HG03097 (cell line): Measurements from ENCODE around the gene F10.
"Not testable (repeated sequence)": the region's sequence is repeated elsewhere in the genome, so short reads cannot be mapped to it uniquely, and the experiment has no call there.

Experiments used
- ATAC-seq: cut with Tn5 transposase; IDR thresholded peaks from one replicate; pipeline ENCODE4 v1.9.1; 2021; ENCODE audit not compliant: unreplicated experiment, low FRiP score

F10 gene

GRCh38 chr13:113150550-113151365, 28.2 kb downstream of the F10 start:
- no peak for ATAC-seq

GRCh38 chr13:113151745-113152690, 29.4 kb downstream of the F10 start:
- no peak for ATAC-seq

- no peak for ATAC-seq
Observed at GRCh38 chr13:113152691-113152983, 30.0 kb downstream of the F10 start.

DNA sequence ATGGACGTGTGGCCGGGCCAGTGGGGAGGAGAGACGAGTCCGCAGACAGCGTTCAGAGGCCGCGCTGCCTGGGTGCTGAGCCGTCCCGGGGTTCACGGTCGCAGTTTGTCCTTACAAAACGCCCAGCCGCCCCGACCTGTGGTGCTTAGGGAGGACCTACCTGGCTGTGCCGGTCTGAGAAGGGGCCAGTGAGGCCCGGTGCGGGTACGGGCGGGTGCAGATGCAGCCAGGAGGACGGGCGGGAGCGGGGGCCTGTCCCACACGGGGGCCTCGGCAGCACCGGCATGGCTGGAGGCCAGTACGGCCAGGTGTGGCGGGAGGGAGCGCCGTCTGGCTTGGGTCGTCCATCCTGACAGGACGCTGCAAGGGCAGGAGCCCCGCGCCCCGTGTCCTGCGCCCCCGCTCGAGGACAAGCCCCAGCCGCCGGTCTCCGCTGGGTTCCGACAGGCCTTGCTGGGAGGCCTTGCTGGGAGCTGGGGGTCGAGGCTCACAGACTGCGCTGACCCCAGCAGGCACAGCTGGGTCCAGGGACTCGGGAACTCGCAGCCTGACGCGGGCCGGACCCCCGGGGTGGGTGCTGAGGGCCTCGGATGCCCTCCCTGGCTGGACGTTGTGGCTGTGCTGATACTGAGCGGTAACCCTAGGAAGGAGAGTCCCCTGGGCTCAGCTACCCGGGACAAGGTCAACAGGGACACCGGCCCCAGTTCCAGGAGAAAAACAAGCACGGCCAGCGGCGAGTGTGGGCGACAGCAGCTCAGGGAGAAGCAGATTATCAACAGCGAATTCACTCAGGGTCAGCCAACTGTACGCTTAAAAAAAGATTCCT, 30.6 kb downstream of the F10 start:
- ATAC-seq: no peak

GRCh38 chr13:113153810-113154748, 31.5 kb downstream of the F10 start:
- no peak for ATAC-seq

DNA sequence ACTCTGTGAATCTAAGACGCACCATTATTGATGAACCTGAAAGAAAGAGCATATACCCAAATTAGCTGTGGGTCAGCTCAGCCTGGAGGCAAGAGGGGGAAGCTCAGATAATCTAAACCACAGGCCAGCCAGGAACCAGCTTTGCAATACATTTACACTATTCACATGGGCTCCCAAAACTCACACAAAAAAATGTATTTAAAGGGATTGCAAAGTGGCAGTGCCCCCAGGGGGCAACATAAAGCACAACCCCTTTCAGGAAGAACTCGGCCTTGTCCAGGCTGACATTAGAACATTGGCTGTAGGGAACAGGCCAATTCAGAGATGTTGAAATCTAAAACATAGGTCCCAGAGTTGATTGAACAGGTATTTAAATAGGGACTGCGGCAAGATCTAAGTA, 32.6 kb downstream of the F10 start:
- ATAC-seq: no peak

DNA sequence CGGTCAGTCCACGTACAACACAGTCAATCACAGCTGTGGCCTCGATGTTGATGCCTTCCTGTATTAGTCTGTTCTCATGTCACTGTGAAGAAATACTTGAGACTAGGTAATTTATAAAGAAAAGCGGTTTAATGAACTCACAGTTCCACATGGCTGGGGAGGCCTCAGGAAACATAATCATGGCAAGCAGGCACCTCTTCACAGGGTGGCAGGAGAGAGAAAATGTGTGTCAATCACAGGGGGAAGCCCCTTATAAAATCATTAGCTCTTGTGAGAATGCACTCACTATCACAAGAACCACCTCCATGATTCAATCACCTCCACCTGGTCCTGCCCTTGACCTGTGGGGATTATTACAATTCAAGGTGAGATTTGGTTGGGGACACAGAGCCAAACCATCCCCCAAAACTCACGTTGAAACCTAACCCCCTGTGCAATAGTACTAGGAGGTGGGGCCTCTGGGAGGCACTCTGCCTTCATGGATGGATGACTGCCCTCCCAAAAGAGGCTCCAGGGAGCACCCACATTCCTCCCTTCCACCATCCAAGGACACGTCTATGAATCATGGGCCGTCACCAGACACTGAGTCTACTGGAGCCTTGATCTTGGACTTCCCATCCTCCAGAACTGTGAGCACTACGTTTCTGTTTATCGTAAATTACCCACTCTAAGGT, 33.5 kb downstream of the F10 start:
- no peak for ATAC-seq

DNA sequence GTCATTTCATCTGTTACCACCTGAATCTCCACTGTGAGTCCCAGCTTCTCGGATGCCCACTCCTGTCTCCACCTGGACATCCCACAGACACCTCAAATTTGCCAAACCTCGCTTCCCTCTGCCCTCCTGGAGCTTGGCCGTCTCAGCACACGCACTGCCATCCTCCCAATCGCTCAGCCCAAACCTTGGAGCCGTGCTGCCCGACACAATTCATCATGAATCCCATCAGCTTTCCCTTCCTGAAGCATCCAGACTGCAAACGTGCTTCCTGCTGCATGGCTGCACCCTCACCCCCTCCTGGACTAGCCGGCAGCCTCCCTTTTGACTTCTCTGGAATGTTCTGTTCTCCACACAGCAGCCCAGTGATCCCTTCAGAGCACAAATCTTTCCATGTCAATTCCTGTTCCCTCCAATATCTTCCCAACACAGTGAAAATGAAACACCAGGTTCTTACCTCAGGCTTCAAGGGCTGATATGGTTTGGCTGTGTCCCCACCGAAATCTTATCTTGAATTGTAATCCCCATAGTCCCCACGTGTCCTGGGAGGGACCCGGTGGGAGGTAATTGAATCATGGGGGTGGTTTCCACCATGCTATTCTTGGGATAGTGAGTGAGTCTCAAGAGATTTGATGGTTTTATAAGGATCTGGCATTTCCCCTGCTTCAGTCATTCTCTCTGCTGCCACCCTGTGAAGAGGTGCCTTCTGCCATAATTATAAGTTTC, 34.8 kb downstream of the F10 start:
- ATAC-seq: no peak

DNA sequence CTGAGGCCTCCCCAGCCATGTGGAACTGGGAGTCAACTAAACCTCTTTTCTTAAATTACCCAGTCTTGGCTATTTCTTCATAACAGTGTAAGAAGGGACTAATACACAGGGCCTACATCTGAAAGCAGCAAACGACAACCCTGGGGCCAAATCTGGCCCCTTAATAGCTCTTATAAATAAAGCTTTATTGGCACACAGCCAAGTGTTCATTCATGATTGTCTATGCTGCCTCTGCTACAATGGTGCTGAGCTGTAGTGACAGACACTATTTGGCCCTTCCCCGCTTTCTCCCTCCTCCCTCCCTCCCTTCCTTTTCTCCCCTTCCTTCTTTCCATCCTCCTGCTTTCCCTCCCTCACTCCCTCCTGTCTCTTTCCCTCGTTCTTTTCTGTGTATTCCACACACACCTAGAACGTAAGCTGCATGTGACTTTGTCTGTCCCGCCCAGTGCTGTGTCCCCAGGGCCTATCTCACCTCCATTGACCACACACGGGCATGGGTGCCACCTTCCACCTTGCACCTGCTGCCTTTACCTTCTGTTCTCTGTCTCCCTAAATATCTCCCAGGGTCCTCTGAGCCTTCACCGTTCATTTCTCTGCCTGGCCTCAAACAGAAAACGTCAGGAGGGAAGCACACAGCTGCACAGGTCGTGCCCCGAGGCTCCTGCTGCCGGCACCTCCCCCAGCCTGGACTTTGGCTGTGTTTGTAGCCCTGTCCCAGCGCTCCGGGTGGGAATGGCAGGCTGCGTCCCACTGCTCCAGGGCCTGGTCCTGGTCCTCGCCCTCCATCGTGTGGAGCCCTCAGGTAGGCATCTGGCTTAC, 35.5 kb downstream of the F10 start, which contains the start of gene PROZ:
TSS of gene PROZ (plus strand) at position 720 of the 819 bp plus-strand sequence. CDS start at position 733, 13 bp downstream.
- no peak for ATAC-seq

GRCh38 chr13:113158946-113159345, 36.3 kb downstream of the F10 start:
- ATAC-seq: no peak

DNA sequence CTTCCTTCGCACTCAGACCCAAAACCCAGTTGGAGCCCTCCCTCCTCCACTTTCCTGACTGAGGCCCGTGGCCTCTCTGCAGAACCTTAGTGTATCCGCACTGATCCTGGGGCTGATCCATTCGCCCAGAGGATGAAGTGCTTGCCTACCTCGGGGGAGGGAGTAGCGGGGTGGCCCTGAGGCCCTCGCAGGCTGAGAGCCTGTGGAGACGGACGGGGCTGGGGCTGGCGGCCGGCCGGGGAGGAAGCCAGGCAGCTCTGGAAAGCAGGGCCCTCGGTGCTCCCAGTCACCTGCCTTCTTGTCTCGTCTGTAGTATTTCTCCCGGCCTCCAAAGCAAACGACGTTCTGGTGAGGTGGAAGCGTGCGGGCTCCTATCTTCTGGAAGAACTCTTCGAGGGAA, 37.1 kb downstream of the F10 start:
- ATAC-seq: no peak

GRCh38 chr13:113160983-113161382, 38.4 kb downstream of the F10 start:
- ATAC-seq: no peak

DNA sequence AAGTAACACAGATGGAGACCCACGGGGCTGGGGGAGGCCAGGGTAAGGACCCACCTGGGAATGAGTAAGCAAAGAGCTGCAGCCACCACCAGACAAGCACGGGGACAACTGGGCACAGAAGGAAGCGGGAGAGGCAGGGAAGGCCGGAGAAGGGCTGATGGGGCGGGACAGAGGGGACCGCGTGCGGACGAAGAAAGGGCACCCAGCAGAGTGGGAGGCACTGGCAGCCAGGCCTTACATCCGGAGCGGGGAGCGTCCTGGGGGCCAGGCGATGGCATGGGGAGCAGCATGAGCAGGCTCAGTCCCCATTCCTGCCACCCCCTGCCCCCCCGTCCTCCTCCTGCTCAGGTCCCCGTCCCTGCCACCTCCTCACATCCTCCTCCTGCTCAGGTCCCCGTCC, 38.8 kb downstream of the F10 start:
- ATAC-seq: no peak

DNA sequence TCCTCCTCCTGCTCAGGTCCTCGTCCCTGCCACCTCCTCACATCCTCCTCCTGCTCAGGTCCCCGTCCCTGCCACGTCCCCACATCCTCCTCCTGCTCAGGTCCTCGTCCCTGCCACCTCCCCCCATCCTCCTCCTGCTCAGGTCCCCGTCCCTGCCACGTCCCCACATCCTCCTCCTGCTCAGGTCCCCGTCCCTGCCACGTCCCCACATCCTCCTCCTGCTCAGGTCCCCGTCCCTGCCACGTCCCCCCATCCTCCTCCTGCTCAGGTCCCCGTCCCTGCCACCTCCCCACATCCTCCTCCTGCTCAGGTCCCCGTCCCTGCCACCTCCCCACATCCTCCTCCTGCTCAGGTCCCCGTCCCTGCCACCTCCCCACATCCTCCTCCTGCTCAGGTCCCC, 39.4 kb downstream of the F10 start:
- ATAC-seq: not testable (repeated sequence)

- no peak for ATAC-seq
Observed at GRCh38 chr13:113162783-113163685, 40.4 kb downstream of the F10 start.

- no peak for ATAC-seq
Observed at GRCh38 chr13:113164492-113164891, 41.9 kb downstream of the F10 start.

GRCh38 chr13:113166266-113166665, 43.7 kb downstream of the F10 start:
- ATAC-seq: no peak
